GM12865 (cell line): ENCODE results near the gene PNRC2.

Experiments
- DNase-seq: peaks from one replicate; pipeline ENCODE4 v3.0.0; 2010; ENCODE audit warnings: low read depth
- H3K4me3 ChIP-seq: 2 replicates; pipeline ENCODE4 v1.5.1; 2011; ENCODE audit warnings: mild to moderate bottlenecking, low read depth, low read length, control low read depth
- TF ChIP-seq, protein P1 (sequence below): IDR thresholded peaks from 2 replicates; pipeline ENCODE4 v1.5.1; 2011; ENCODE audit warnings: low read length, control low read depth, low read depth, inconsistent platforms; ENCODE audit not compliant: insufficient read depth; ENCODE audit errors: missing control alignments

Gene PNRC2

DNA sequence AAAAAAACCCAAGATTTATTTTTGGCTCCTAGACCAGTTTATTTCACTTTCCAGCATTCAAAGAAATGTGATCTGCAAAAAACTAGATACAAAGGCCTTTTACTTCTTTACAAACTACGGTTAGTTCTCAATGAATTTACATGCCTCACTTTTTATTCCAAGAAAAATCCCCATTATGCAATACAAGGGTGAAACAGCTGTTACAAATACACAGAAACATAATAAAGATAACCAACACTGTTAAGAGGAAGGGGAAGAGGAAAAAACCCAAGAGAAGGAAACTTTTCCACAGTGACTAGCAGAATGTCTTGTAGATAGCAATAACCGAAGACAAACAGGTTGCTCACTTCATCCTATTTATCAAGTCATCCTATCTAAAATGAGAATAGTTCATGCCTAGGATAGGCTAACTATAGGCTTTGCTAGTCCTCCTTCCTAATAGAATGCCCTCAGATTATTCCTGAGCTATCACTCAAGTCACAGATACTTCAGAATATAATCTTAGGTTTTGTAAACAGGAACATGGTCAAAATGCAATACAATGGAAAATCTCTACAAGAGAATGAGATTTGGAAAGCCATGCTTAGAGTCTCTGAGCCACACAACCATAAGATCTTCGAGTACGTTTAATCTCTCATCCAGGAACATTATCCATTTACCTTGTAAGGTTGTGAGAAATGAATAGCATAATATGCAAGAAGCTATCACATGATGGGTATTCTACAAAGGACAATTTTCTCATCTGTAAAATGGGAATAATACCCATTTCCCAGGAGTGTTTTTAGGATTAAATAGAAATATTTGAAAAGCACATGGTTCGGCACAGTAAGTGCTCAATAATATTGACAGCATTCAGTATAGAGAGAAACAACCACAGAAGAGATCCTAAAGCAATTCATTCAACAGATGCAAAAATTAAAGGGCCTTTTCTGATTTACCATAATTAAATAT is 5.4 kb downstream of the PNRC2 start:
- peak overlapping the region; percentile 3; the same call in 1 of the 2 replicates for H3K4me3 ChIP-seq
- DNase-seq: peak; percentile 22
- TF ChIP-seq, protein P1, sequence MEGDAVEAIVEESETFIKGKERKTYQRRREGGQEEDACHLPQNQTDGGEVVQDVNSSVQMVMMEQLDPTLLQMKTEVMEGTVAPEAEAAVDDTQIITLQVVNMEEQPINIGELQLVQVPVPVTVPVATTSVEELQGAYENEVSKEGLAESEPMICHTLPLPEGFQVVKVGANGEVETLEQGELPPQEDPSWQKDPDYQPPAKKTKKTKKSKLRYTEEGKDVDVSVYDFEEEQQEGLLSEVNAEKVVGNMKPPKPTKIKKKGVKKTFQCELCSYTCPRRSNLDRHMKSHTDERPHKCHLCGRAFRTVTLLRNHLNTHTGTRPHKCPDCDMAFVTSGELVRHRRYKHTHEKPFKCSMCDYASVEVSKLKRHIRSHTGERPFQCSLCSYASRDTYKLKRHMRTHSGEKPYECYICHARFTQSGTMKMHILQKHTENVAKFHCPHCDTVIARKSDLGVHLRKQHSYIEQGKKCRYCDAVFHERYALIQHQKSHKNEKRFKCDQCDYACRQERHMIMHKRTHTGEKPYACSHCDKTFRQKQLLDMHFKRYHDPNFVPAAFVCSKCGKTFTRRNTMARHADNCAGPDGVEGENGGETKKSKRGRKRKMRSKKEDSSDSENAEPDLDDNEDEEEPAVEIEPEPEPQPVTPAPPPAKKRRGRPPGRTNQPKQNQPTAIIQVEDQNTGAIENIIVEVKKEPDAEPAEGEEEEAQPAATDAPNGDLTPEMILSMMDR: no peak

DNA sequence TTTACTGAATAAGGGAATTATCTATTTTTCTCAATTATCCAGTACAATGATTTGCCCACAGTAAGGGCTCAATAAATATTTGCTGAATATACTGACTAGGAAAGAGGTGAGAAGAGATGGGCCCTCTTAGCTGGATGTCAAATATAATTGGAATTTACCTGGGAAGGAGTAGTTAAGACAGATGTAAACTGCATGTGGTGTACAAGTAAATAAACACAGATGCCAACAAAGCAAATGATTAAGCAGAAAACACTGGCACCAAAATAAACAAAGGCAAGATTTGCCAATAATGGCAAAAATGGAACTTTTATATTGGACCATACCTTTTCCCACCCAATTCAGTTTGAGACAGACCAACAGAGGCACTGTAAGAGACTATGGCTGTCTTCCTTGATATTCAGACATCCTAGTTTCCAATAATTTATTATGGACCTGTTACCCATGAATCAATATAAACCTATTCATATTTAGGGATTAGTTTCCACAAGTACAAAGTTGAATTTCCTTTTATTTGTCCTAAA is 7.4 kb downstream of the PNRC2 start:
- TF ChIP-seq, protein P1: no peak

DNA sequence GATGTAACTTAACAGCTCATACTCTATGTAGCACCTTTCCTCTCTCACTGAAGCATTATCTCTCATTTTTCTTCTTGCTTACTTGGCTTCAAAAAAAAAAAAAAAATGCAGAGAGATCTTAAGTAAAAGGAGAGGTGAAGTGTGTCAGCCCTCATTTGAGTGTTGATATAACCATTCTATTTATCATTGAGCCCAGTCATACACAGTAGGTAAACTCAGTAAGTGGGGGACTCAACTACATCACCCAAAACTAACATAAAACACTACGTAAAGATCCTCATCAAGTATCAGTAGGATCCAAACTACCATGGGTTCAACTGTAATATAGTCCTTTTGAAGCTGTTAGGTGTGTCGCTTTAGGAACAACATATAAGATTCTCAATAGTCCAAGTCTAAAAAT is 8.2 kb downstream of the PNRC2 start:
- H3K4me3 ChIP-seq: no peak overlapping the region
- TF ChIP-seq, protein P1: no peak
- no peak for DNase-seq

More for the DNA sequence above, 7.4 kb downstream of the PNRC2 start:
- no peak for DNase-seq
- no peak overlapping the region for H3K4me3 ChIP-seq

DNA sequence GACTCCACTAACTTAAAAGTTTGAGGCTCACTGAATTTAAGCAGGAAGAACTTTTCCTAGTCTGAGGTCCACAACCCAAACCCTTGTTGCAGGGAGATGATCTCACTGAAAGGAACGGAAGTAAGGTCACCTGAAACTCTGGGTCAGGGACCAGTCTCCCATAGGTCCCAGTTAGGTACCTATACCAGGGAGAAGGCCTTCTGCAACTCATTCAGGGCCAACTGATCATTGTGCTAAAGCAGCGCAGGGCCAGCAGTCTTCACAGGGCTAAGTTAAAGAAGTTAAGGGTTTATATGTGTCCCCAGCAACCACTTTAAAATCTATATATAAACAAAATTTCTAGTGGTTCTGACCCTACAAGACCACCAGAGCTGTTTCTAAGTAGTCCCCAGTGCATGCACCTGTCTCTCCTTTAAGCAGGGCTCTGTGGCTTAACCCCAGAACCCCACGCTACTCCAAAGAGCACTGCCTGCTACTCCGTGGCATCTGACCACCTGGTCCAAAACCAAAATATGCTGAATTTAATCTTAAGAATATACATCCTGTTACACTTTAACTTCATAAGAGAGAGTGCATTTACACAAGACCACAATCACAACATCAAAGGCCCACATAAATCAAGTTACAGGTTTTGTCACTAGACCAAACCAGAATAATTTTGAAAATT is 17.7 kb downstream of the PNRC2 start:
- H3K4me3 ChIP-seq: peak overlapping the region; percentile 99
- no peak for DNase-seq
- TF ChIP-seq, protein P1: no peak

DNA sequence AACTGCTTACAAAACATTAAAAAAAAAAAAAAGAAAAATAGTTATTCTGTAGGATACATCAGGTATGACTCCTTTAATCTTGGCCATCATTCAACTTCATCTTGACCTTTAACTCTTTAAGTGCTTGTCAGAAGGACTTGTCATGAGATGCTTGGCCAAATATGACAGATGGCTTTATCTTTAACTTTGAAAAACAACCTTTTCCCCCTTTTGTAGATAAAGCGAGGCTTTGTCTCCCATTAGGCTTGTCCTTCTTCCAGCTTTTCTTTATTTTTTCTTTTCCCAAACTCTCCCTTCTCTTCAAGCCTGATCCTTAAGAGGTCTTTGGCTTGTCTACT is 18.2 kb downstream of the PNRC2 start:
- DNase-seq: no peak
- TF ChIP-seq, protein P1: no peak
- peak overlapping the region; percentile 99 for H3K4me3 ChIP-seq

DNA sequence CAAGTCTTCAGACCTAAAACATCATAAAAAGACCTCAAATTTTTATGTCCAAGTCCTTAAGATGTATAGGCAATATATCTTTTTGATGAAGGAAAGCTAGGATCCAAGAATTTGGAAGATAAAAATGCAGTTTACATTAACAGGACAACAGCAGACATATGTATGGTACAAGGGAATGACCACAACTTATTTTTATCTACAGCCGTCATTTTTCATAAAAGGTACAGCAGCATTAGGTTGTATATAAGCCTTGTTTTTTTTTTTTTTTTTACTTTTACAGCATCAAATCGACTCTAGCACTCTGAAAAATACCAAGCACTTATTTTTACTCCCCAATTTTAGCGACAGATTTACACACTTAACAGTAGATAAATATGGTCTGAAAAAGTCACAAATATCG is 19.2 kb downstream of the PNRC2 start:
- peak overlapping the region; percentile 99 for H3K4me3 ChIP-seq
- TF ChIP-seq, protein P1: no peak
- no peak for DNase-seq
